Measurements from ENCODE around the gene SYCE1L. TPM values are rescaled to one million over a fixed set of nuclear protein-coding genes. Genes with fewer than 3 reads are reported as not detected.
"Not testable (repeated sequence)": the region's sequence is repeated elsewhere in the genome, so short reads cannot be mapped to it uniquely, and the experiment has no call there.

Gene SYCE1L
- polyA plus RNA-seq (ENCODE audit: insufficient read length in 10 of 10): 1 to 10 TPM; 2.1 to 7.5 (median 3.6) TPM
- long read RNA-seq, donor 1, partial matches to known transcripts: 6 of 6 reads
- long read RNA-seq, donor 1, other reads (novel, unspliced or antisense): 0 of 6 reads
- long read RNA-seq, donor 2, partial matches to known transcripts: 5 of 6 reads
- long read RNA-seq, donor 2, other reads (novel, unspliced or antisense): 0 of 6 reads
- long read RNA-seq, donor 3, partial matches to known transcripts: 0 of 1 reads
- long read RNA-seq, donor 3, other reads (novel, unspliced or antisense): 0 of 1 reads
- long read RNA-seq, donor 4, partial matches to known transcripts: 6 of 7 reads
- long read RNA-seq, donor 4, other reads (novel, unspliced or antisense): 0 of 7 reads
- long read RNA-seq, donor 5, partial matches to known transcripts: 14 of 16 reads
- long read RNA-seq, donor 5, other reads (novel, unspliced or antisense): 0 of 16 reads
- long read RNA-seq, donor 6, partial matches to known transcripts: 10 of 12 reads
- long read RNA-seq, donor 6, other reads (novel, unspliced or antisense): 0 of 12 reads
- long read RNA-seq, donor 7, partial matches to known transcripts: 6 of 7 reads
- long read RNA-seq, donor 7, other reads (novel, unspliced or antisense): 0 of 7 reads
- long read RNA-seq, donor 8, partial matches to known transcripts: 5 of 5 reads
- long read RNA-seq, donor 8, other reads (novel, unspliced or antisense): 0 of 5 reads
- long read RNA-seq, donor 9: 0 reads

GRCh38 chr16:77199211-77199610 lies at the start of gene SYCE1L:
TSS of gene SYCE1L (plus strand) at chr16:77199408. CDS start at chr16:77199452, 44 bp downstream.
- DNase-seq: no peak

- peak; percentile 69 to 90 (median 76) for DNase-seq
These were observed 41.7 kb upstream of the SYCE1L start for GRCh38 chr16:77157346-77158058.

DNA sequence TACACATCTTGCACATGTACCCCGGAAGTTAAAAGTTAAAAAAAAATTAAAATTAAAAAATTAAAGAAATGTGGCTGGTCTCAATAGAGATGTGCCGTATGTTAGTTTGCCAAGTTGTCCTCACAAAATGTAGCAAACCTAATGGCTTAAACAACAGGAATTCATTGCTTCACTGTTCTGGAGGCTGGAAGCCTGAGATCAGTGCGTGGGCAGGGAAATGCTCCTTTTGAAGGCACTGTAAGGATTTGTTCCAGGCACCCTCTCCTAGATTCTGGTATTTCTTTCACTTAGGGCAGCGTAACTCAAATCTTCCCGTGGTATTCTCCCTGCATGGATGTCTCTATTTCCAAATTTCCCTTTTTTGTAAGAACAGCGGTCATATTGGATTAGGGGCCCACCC lies 40.9 kb upstream of the SYCE1L start:
- DNase-seq: peak in 1 of 3 donors; percentile 45

DNA sequence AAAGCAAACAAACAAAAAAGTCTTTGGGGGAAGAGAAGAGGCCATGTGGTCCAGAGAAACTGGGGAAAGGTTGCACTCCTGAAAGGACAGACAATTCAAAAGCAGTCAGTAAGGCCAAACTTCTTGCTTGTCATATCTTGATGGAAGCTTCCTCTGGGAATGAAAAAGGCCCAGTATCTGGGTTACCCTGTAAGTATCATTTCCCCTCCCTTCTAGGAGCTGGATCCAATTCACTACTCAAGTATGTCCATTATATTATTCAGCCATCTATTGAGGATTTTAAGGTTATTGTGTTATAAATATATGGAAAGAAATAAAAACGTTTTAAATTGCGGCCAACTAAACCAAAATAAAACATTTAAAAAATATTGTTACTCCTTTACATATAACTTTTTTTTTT lies 34.2 kb upstream of the SYCE1L start:
- DNase-seq: peak; percentile 63 to 82 (median 74)

GRCh38 chr16:77165536-77166236 lies 33.5 kb upstream of the SYCE1L start:
- peak; percentile 72 to 93 (median 87) for DNase-seq

DNA sequence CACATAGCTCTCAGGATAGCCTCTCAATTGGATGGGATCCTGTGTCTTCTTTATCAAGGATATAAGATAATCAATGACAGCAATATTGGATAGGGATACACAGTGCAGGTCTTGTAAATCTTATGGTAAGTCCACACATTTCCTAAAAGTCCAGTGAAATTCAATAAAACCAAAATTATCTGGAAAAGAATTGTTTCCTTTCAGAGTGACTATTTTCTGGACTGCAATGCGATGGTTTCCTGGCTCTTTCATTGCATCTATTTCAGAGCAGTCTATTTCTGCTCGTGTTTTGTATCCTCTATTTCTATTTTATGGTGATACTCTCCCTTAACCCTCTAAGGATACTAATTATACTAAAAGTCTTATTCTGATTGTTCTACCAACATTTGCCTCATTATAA lies 32.5 kb upstream of the SYCE1L start:
- peak in 1 of 3 donors; percentile 61 for DNase-seq

- DNase-seq: peak in 1 of 3 donors; percentile 68
These were observed 30.3 kb upstream of the SYCE1L start for GRCh38 chr16:77168901-77169300.

DNA sequence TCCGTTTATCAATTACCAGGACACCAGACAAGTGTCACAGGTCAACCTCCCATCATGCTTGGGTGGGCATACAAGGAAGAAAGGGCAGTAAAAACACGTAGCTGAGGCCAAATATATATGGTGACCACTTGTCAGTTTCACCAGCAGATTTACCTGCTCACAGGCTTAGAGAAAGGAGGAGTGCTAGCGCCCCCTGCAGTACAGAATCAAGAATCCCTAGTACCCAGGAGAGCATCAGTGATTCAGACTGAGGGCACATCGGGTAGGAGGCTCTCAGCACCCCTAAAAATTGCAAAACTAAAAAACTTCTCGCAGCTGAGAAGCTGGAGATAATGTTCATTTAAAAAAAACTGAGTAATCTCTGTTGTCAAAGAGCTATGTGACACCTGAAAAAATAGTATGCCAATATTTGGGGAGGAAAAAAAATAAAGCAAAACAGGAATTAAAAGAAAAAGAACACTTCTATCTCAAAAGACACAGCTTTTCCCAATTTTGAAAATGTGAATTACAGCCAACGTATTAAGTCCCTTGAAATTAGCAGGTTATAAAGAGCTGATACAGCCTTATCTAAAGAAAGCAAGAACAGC lies 29.5 kb upstream of the SYCE1L start:
- peak in 2 of 3 donors; percentile 44 to 65 for DNase-seq

GRCh38 chr16:77170805-77171204 lies 28.4 kb upstream of the SYCE1L start:
- no peak for DNase-seq

GRCh38 chr16:77171745-77172635 lies 27.2 kb upstream of the SYCE1L start:
- DNase-seq: peak; percentile 62 to 85 (median 81)

DNA sequence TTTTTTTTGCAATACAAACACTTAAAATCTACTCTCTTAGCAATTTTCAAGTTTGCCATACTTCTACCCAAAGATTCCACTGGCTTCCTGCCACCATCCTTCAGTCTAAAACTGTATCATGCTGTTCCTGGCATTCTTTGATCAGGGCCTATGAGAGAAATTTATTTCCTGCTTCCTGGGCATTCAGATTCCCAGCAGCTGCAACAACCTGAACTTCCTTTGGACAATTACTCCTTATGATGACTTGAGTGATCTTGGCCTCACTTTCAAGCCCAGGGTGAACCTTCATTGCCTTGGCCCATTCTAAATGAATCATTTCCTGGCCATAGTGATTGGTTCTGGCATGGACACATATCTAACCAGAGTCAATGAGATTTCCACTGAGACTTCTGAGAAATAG lies 26.3 kb upstream of the SYCE1L start:
- no peak for DNase-seq

DNA sequence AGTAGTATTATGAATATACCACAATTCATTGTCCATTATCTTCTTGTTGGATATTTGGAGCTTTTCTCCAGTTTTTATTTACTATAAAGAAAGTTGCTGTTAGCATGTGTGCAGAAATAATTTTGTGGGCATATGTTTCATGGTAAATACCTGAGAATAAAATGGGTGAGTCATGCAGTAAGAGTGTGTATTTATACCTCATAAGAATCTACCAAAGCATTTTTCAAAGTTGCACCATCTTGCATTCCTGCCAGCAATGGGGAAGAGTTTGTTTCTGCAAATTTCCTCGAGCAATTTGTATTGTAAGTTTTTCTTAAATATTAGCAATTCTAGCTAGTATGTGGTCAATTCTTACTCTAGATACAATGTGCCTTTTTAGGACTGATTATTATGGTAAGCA lies 16.1 kb upstream of the SYCE1L start:
- no peak for DNase-seq

GRCh38 chr16:77186298-77186697 lies 12.9 kb upstream of the SYCE1L start:
- DNase-seq: not testable (repeated sequence)

- DNase-seq: no peak
These were observed 9.1 kb upstream of the SYCE1L start for GRCh38 chr16:77190190-77190477.

DNA sequence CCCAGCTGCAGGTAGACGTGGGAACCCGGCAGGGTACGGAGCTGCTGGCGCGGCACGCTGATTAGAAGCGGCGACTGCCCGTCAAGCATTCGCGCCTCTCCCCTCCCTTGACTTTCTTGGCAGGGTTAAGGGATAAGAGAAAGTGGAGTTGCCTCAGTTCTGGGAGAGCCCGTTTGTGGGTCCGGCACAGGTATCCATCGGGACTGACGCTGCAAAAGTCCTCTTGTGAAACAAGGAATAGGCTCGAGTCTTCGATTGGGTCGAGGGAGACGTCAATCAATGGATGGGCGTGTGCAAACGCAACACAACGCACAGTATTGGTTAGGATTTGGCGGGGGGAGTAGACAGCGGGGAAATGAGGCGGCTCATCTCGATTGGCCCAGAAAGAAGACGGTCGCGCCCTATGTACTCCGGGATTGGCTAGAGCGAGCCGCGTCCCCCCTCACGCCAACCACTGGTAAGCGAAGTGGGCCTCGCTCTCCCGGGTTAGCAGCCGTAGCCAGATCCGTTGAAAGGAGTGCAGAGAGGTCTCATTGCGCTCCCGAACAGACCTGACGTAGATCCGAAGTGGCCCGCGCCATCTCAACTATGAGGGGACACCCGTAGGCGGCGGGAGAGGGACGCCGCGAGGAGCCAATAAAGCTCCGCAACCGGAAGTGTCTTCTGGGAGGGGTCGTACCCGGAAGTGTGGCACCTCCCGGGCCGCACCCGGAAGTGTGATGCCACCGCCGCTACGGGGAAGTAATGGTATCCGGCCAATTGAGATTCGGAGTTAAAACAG lies 8.5 kb upstream of the SYCE1L start, which contains the start of gene MON1B:
Gene MON1B (plus strand): TSS at position 713 of the 781 bp plus-strand sequence. CDS start 296 bp downstream, outside the sequence.
- peak; percentile 97 to 99 (median 99) for DNase-seq

DNA sequence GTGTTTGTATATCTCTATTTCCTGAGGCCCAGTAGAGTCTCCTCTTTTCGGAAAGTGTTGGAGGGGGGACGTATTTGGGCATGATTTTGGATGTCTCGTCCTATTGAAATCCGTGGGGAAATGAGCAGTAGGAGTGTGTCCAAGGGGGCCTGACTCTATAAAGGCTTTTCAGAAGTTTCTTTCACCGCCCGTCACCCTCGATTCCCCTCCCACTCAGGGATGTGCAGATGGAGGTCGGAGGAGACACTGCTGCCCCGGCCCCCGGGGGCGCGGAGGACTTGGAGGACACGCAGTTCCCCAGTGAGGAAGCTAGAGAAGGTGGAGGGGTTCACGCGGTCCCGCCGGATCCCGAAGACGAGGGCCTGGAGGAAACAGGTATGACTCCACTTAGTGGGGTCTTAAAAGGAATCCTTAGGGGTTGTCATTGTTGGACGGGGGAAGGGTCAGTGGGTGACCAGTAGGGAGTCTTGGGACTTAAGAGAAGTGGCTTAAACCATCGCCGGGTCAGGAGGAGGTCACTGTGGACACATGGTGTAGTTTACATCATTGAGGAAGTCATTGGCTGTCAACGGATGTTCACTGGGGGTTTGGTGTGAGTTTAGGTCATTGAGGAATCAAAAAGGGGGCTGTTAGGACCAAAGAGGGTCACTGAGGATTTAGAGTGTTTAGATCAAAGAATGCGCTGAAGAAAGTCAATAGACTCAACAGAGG lies 7.8 kb upstream of the SYCE1L start:
- no peak for DNase-seq

- no peak for DNase-seq
These were observed 5.8 kb upstream of the SYCE1L start for GRCh38 chr16:77193377-77193776.

Data from muscle of back (tissue), 13 donors.